GM12872 (cell line): ENCODE measurements around the gene RNF214.

Experiments used
- CTCF ChIP-seq: IDR thresholded peaks from 3 replicates; pipeline ENCODE4 v1.5.1; 2011; ENCODE audit warnings: low read depth, mild to moderate bottlenecking, low read length, moderate library complexity; ENCODE audit not compliant: insufficient read depth

Gene RNF214

DNA sequence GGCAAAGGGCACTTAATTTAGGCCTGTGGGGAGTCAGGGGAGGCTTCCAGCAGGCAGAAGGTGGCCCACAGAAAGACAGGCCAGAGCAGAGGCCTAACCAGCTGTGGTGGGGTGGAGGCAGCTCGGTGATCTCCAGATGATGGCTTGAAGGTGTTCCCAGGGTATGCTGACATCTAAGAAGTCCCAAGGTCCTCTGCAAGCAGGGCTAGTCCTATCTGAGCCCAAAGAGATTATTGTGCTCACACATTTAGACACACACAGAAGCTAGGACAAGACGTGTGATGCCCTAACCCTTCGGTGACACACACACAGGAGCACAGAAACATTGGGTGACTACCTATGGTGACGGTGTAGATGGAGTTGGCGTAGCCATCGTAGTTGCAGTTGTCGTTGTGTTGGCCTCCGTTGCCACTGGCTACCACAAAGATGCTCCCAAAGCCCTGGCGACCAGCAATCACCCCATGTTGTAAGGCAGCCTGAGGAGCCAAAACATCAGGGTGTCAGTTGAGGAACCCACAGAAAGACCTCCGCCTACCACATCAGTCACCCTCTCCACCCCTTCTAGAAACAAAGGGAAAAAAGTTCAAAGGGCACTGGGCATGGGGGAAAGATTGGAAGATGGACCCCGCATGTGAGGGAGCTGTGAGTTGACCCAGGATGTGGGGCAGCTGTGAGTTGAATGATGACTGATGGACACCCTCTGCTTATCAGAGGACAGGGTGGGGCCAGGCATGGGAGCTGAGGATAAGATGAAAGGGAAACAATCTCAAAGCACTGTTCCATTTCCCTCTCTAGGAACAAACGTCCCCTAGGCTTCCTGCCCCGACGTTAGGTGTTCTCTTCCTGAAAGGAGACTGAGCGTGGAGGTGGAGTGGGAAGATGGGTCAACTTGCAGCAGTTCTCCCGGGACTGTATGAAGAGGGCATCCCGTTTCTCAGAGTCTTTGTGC, 8.5 kb upstream of the RNF214 start:
- no peak for TF ChIP-seq CTCF

DNA sequence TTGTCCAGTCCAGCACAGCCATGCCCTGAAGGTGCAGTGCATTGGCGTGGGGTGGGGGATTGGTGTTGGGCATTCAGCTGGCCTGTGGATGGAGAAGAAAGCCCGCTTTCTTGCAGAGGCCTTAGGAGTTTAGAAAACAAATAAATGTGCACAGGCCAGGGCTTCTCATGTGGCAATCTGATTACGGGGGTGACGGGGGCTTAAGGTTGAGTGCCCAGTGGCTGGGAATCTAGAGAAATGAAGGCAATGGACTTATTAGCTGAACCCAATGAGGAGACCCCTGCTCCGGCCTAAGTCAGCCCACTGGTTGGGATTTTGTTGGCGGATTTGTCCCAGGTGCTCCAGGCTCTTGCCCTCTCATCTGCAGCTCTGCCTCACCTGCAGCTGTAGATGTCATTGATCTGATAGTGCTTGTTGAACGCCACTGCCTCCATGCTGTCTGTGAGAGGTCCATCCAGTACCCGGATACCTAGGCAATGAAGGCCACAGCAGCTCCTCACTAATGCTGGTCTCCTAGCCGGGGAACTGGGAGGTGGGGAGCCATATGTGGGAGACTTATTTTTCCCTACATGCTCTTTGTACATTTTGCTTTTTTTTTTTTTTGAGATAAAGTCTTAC, 6.8 kb upstream of the RNF214 start:
- no peak for TF ChIP-seq CTCF

GRCh38 chr11:117226388-117227385, 5.8 kb upstream of the RNF214 start:
- peak; percentile 85 for TF ChIP-seq CTCF

DNA sequence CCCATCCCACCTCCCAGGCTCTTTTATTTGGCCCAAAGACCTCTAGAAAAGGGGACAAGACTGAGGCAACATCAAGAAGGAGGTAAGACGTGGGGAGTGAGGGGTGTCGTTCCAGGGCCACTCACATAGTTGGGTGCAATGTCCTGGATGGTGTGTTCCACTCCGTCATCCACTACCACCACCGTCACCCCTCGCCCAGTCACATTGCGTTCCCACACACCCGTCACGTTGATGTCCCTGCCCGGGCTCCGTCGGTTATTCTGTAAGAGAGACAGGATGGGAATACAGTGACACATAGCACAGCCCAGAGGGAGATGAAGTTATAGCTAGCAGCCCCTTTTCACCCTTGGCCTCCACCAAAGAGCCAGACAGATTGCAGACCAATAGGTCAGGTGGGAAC, 4.4 kb upstream of the RNF214 start:
- TF ChIP-seq CTCF: no peak

GRCh38 chr11:117229411-117229810, 3.1 kb upstream of the RNF214 start:
- no peak for TF ChIP-seq CTCF

GRCh38 chr11:117229931-117230285, 2.6 kb upstream of the RNF214 start:
- no peak for TF ChIP-seq CTCF
